IPS-18c (cell line): ENCODE measurements around the gene CLEC2L.

Experiments
- H3K4me3 ChIP-seq: 2 replicates; pipeline ENCODE4 v1.7.0; 2013; ENCODE audit warnings: low read depth, mild to moderate bottlenecking, low read length, moderate library complexity; ENCODE audit not compliant: insufficient read depth
- H3K9me3 ChIP-seq: one replicate; pipeline ENCODE4 v1.6.1; 2013; ENCODE audit warnings: mild to moderate bottlenecking, low read length, moderate library complexity; ENCODE audit not compliant: control insufficient read depth, insufficient read depth

Gene CLEC2L

DNA sequence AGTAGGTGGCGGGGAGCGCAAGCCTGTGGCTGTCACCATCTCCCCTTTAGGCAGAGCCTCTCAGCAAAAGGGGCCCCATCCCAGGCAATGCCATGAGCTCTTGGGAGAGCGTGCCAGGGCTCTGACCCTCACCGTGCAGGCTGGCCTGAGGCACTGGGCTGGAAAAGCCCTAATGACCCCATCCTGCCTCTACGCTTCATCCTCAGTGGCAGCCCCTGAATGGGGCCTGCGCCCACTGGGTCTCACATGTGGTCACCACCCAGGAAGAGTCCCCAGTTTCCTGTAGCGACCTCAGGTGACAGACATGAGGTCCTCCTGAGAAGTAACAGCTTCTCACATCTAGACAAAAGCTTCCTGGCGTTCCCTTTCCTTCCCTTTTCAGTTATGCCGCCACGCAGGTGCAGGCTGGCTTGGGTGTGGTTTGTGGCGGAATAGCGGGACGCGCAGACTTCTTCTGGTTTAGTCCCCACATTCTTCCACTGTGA lies 59.2 kb downstream of the CLEC2L start:
- H3K4me3 ChIP-seq, result no peak overlapping the region
- H3K9me3 ChIP-seq, result no peaks in the 10 kb centered on the region

DNA sequence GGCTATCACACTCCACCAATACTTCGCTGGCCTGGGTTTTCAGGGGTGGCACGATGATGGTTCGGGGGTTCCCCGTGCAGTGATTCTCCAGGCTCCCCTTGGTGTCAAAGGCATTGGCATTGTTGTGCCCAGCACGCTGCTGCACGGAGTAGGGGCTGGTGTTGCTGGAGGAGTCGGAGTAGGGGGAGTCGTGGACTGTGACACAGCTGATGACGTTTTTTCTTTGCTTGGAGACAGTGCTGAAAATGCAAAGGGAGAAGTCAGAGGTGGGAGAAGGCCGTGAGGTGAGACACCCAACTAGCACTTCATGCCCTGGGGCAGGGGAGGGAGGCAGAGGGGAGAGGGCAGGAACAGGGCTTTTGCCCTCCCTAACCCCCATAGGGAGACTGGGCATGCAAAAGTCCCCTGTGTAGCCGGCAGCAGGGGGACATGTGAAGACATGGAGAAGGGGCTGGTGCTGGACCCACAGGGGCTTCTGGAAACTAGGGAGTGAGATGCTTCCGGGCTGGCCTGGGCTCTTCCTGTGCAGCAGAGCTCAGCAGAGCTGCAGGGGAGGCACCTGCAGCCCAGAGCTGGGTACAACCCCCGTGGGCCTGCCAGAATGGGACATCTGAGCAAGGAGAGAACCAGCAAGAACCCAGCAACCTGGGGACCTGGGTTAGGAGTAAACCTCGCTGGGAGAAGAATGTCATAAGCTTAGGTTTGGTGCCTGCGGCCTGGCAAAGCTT lies 60.5 kb downstream of the CLEC2L start:
- Histone ChIP-seq H3K9me3 (no peaks in the 10 kb centered on the region), H3K4me3 (no peak overlapping the region)

DNA sequence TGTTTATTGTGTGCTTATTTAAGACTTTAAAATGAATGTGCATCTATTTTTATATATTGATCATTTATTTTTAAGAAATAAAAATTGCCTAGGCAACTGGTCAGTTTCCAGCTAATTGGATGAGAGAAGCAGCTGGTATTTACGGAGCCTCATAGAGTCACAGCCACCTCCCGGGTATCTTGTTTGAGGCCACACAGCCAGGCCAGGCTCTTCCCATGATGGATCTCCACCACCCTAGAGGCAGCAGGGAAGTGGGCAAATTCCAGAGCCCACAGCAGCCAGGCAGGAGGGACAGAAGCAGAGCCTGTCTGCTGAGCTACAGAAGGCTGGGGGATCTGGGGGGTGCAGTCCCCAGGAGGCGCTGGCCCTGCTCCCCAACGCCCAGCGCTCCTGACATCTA lies 61.6 kb downstream of the CLEC2L start:
- Histone ChIP-seq H3K9me3 (no peaks in the 10 kb centered on the region), H3K4me3 (no peak overlapping the region)

DNA sequence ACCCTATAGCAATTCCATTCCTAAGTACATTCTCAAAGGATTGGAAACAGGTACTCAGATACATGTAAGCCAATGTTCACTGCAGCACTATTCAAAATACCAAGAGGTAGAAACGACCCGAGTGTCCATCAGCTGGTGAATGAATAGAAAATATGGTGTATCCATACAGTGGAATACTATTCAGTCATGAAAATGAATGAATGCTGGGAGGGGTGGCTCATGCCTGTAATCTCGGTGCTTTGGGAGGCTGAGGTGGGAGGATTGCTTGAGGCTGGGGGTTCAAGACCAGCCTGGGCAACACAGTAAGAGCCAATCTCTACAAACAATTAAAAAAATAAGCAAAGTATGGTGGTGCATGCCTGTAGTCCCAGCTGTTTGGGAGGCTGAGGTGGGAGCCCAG lies 62.8 kb downstream of the CLEC2L start:
- H3K4me3 ChIP-seq, result no peak overlapping the region
- H3K9me3 ChIP-seq, result no peaks in the 10 kb centered on the region

DNA sequence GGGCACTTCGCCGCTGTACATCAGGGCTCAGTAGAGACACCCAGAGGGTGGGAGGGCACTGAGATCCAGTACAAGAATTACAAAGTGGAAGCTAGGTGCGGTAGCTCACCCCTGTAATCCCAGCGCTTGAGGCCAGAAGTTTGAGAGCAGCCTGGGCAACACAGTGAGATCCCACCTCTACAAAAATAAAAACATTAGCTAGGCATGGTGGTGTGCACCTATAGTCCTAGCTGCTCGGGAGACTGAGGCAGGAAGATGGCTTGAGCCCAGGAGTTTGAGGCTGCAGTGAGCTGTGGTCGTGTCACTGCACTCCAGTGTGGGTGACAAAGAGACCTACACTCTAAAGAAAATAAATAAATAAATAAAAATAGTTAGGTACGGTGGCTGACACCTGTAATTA lies 64.0 kb downstream of the CLEC2L start:
- no peaks in the 10 kb centered on the region for H3K9me3 ChIP-seq
- H3K4me3 ChIP-seq, result no peak overlapping the region

DNA sequence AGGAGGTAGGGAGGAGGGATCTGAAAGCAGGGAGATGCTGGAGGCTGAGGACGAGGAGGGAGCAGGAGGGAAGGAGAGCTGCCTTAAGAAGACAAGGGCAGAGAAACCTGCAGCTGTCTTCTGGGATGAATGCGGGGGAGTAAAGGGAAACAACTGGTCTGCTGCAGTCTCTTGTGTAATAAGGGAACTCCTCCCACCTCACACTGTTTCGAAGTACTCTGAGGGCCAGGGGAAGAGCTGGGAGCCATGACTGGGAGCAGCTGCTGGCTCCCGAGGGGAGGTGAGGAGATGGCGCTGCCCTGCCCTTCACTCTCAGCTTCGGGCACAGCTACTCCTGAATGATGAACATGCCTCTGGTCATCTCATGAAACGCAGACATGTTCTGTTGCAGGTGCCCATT lies 65.1 kb downstream of the CLEC2L start:
- H3K4me3 ChIP-seq, result no peak overlapping the region
- peaks cover 2% of the 10 kb centered on the region for H3K9me3 ChIP-seq

DNA sequence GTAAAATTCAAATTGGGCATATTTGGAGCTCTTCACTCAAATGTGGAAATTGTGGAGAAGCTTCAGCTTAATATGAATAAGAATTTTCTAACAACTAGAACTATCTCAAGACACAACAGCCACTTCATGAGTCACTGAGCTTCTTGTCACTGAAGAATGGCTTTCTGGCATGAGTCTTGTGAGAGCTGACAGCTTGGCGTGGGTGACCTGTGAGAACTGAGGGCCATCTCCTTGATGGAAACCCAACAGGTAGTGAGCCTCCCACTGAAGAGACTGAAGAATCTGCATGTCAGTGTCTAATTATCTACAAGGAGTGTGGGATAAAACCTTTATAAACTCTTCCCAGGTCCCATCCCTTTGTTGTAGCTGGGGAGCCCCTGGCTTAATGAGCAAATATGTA lies 66.0 kb downstream of the CLEC2L start:
- peaks cover 2% of the 10 kb centered on the region for H3K9me3 ChIP-seq
- H3K4me3 ChIP-seq, result no peak overlapping the region

DNA sequence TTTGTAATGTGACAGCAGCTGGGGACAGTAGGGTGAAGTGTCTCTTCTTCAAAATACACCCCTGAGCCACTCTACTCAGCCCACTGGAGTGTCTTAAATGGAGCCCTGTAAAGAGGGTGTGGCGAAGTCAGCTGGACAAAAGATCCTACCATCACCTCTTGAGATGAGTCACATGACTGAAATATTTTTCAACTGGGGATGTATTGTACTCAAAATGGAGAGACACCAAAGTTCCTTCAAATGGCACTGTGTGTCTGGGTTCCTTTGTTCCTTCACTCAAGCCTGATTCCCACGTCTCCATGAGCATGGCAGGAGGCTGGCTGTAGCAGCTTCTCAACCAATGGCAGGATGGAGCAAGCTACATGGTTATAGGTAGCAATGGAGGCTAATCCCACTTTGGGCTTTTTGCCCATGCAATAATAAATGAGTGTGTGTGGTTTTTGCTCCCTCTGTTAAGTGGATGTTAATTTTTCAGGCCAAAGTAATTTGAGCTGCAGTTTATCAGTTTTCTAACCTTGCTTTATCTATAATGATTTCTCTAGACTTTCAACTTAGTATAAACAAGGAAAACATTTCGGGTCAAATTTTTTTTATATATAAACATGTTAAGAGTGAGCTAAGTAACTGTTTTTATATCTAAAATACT lies 68.2 kb downstream of the CLEC2L start:
- Histone ChIP-seq H3K4me3 (no peak overlapping the region), H3K9me3 (peaks cover 2% of the 10 kb centered on the region)

DNA sequence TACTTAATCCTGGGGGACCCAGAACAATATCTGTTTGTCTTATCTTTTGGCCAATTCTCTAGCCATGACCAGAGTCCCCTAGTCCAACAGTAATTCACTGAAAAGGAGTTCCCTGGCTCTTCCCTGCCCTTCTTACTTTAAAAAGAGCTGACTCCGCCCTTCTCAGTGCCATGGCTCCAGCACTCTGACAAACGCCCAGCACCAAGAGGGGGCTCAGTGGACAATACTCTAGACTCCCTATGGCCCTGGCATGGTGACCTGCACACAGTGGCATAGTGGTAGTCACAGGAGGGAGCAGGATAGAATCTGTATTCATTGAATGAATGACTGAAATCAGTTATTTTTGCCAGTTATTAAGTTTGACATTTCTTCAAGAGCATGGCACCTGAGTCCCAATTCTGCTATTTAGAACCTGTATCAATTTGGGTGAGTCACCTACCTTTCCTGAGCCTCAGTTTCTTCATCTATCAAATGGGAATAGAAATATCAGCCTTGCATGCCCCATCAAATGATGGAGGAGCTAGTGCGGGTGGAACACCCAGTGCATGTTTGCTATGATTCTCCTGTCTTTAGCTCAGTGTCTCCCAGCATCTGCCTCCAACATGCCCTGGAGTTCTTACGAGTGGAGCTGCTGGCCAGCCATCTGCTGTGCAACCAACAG lies 69.4 kb downstream of the CLEC2L start:
- Histone ChIP-seq H3K4me3 (no peak overlapping the region), H3K9me3 (peaks cover 2% of the 10 kb centered on the region)

DNA sequence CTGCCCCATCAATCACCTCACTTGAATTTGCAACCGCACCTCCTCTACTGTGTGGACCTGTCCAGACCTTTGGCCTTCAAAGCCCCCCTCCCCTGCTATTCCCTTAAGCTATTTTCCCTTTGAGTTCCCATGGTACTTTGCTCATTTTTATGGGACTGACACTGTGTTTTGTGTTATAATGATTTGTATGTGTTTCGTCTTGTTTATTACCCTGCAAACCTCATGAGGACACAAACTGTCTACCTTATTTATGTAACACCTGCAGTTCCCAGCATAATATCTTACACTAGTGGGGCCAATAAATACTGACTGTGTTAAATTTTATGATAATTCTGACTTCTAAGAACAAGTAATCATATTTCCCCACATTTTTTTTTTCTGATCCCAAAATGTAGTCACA lies 70.6 kb downstream of the CLEC2L start:
- H3K4me3 ChIP-seq, result no peak overlapping the region
- peaks cover 2% of the 10 kb centered on the region for H3K9me3 ChIP-seq
